HL-60 (cell line): ENCODE data around the gene AKNA.

Source experiments
- CTCF ChIP-seq: IDR thresholded peaks from one replicate; pipeline ENCODE4 v1.5.1; 2011; ENCODE audit warnings: low read length, control low read depth, inconsistent platforms; ENCODE audit not compliant: insufficient read depth
- GABPA ChIP-seq: IDR thresholded peaks from 2 replicates; pipeline ENCODE4 v1.6.1; 2012; ENCODE audit warnings: low read depth
- SPI1 ChIP-seq: IDR thresholded peaks from 2 replicates; pipeline ENCODE4 v1.6.1; 2012; ENCODE audit warnings: low read depth, mild to moderate bottlenecking, borderline replicate concordance

GRCh38 chr9:114300153-114300845 lies 87.5 kb downstream of the AKNA start:
- TF ChIP-seq CTCF, result no peak
- no peak for TF ChIP-seq SPI1
- no peak for TF ChIP-seq GABPA
